NCI-H2227 (cell line): ENCODE results near the gene SYS1.

ENCODE experiments used
- DNase-seq: peaks from one replicate; lab custom pipeline; 2025; ENCODE audit not compliant: unreplicated experiment; lab: John Stamatoyannopoulos, UW

Gene SYS1

GRCh38 chr20:45362804-45363610 lies at the start of gene SYS1:
SYS1 (plus strand) TSS chr20:45363156; CDS start chr20:45363532, 376 bp downstream.
- DNase-seq: peak; percentile 99

- DNase-seq: no peak
These were observed 49.0 kb upstream of the SYS1 start for GRCh38 chr20:45313943-45314342.

- no peak for DNase-seq
These were observed 47.3 kb upstream of the SYS1 start for GRCh38 chr20:45315672-45316071.

GRCh38 chr20:45316150-45317080 lies 46.5 kb upstream of the SYS1 start:
- no peak for DNase-seq

DNA sequence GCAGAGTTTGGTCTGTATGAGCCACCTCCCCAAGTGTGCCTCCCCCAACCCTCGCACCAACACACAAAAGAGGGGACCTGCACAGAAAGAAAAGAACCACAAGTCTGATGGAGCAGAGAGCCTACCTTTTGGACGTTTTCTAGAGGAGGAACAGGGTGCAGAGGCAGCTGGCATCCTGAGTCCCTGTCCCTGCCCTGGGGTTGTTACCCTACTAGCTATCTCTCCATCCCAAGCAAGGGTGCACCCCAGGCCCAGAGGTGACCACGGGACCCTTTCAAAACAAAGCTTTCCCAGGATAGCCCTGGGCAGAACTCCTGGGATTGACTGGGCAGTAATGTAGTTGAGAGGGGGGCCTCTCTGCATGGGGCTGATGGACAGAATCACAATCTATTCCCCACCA lies 45.1 kb upstream of the SYS1 start:
- DNase-seq: no peak

GRCh38 chr20:45318386-45318939 lies 44.5 kb upstream of the SYS1 start:
- DNase-seq: no peak

DNA sequence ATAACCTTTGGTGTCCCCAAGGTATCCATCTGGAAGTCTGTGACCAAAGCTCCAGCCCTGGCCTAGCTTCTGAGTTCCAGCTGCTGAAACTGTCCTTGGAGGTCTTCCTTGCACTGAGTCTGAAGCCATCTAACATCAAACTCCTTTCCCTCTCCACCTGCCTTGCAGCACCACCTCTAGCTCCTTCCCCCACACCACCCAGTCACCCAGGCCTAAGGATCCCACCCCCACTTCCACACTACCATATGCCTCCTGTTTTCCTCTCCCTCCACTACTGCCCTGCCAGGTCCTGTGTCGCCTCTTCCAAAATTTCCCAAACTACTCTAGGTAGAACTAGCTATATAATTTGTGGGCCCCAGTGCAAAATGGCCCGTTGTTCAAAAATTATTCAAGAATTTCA lies 44.0 kb upstream of the SYS1 start:
- no peak for DNase-seq

DNA sequence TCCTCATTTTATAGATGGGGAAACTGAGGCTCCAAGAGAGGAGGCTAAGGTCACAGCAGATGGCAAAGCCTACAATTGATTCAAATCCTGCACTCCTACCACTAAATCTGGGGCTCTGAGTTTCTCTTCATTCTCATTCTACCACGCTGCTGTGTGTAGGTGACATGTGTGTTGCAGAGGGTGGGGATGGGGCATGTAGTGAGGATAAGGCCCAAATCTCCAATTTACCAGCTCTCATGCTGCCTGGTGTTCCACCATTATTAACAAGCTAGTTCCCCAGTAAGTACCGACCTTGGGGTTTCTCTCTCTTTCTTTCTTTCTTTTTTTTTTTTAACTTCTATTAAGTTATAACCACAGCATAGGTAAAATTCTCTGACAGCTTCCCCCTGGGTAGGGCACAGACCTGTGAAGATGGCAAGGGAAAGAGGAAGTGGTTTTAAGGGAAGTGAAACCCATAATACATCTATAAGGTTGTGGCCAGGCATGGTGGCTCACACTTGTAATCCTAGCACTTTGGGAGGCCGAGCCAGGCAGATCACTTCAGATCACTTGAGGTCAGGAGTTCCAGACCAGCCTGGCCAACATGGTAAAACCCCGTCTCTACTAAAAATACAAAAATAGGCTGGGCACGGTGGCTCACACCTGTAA lies 41.9 kb upstream of the SYS1 start:
- no peak for DNase-seq

GRCh38 chr20:45322952-45323383 lies 40.0 kb upstream of the SYS1 start:
- no peak for DNase-seq

DNA sequence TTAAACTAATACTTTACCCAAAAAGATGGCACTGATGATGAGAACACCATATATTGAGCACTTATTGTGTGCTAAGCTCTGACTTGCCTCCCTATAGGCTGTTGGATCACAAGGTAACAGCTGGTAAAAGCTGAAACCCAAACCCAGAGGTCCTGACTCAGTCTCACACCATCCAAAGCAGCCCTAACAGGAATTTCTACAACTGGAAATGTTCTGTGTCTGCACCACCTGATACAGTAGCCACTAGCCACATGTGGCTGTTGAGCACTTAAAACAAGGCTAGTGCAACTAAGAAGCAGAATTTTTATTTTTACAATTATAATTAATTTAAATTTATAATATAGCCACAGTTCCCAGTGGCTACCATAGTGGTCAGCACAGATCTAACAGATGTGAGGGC lies 39.2 kb upstream of the SYS1 start:
- DNase-seq: no peak

GRCh38 chr20:45325371-45325770 lies 37.6 kb upstream of the SYS1 start:
- no peak for DNase-seq

GRCh38 chr20:45328451-45328850 lies 34.5 kb upstream of the SYS1 start:
- no peak for DNase-seq

DNA sequence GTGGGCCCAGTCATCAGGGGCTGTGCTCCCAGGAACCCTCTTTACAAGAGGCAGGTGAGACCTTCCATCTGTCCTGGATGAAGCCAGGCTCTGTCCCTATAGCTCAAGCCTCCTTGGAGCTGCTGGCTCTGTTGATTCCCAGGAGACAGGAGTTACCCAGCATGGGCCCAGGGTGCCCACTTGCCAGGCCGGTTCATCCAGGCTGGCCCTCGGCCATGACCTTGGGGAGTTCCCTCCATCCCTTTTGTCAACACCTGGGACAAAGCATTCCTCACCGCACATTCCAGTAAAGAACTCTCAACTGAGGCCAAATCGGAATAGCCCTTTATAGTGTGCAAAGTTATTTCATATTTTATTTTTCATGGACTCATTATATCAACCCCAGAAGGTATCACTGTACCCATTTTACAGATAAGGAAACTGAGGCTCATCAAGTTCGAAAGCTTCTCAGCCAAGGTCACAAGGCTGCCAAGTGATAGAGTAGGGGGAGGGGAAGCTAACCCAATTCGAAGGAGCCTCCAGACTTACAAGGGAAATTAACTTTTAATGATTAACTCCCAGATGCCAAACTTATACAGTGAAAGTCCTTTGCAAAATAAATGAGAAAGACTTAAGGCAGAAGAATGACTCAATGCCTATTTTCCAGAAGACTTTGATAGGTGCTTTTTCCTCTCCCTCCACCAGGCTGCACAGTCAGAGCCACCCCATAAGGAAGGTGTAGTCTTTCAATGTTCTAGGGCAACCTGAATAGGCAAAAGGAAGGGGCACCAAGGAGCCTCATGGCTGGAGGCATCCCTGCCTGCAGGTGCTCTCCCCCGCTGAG lies 33.2 kb upstream of the SYS1 start:
- no peak for DNase-seq

- no peak for DNase-seq
These were observed 32.5 kb upstream of the SYS1 start for GRCh38 chr20:45330476-45330875.

DNA sequence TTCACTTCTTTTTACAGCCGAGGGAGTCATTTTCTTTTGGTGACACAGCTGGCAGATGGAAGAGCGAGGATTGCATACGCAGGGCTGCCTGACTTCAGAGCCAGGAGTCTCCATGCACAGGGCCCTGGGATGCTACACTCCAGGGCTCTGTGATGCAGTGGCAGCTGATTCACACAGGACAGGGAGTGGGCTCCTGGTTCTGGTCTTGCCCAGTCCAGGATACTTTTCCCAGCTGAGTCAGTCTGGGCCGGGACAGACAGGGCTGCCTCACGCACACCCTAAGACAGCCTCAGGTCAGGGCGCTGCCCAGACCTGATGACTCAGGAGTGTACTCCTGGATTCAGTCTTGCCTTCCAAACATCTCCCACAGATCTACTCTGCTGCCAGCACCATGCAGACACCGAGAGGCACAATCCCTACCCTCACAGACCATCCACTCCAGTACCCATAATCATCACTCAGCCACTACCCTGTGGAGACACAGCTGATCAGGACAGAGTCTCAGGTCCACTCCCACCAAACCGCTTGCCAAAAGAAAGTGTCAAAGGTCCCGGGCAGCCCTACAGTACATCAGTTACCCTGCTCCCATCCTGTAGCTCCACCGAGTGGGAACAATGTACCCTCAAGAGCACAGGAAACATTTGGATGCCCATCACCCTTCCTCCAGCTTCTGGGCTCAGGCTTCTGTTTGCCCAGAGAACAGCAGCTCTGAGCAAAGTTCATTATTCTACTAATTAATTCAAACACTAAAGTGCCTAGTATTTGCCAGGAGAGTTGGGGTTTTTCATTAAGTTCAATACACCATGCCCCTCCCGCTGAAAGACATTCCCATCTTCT lies 26.2 kb upstream of the SYS1 start:
- DNase-seq: no peak

GRCh38 chr20:45337367-45338120 lies 25.4 kb upstream of the SYS1 start:
- no peak for DNase-seq

DNA sequence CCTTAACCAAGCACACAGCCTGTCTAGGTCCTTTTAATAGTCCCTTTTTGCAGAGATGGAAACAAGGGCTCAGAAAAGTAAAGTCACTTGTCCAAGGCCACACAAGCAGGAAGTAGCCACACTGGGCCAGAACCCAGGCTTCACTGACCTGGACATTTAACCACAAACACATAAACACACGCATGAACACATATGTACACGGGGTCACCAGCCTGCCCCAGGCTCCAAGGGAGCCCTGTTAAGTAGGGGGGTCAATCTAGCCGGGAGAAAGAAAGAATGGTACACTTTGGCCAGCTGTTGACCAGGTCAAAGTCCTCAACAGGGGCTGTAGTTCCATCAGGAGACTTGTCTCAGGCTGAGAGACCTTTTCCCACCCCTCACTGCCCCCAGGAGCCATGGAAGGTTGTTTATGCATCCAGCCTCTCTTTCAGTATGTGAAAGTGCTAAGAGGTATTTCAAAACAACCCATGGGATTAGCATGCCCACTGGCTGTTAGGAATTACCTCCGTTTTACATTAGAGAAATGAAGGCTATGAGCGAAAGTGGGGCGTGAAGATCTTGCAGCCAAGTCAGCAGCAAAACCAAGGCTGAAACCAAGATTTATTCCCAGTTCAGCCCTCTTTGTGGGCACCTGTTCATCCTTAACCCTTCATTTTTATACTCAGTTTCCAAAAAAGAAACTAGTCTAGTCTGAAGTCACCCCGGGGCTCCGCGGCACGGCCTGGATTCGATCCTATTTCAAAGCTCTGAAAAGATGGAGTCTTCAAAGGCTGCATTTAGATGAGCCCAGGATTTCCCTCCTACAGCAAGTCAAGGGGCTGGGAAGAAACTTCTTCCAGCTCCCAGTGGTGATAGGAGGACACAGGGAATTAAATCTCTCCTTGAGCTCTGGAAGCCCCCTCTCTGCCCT lies 24.6 kb upstream of the SYS1 start:
- DNase-seq: no peak

DNA sequence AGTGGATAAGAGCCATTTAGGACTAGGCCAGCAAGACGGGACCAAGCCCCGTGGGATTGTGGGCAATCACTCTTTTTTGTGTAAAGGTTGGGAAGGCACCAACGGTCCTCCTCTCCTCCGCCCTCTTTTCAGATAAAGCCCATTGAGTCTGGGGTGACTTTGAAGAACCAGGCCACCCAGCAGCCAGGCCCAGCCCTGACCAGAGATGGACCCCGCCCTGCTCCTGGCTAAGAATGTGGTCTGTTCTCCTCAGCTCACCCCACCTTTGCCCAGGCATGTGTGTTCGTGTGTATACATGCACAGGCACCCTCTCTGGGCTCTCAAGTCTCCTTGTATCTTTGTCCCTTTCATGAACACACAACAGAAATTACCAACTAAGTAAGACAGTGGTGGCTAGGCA lies 23.9 kb upstream of the SYS1 start:
- no peak for DNase-seq
